Choroid plexus epithelial cell (primary cell): ENCODE results near the gene RMND5A.

Experiments
- DNase-seq: peaks from one replicate; pipeline ENCODE4 v3.0.0-alpha.2; 2010; ENCODE audit warnings: low read depth
- H3K4me3 ChIP-seq: 2 replicates; pipeline ENCODE4 v1.5.1; 2011; ENCODE audit warnings: low read depth, mild to moderate bottlenecking, control low read depth, low read length, moderate library complexity
- TF ChIP-seq, protein P1 (sequence below): conservative IDR thresholded peaks from 2 replicates; pipeline ENCODE4 v1.5.1; 2011; ENCODE audit warnings: low read depth, mild to moderate bottlenecking, control low read depth, inconsistent platforms, low read length, moderate library complexity

RMND5A gene

DNA sequence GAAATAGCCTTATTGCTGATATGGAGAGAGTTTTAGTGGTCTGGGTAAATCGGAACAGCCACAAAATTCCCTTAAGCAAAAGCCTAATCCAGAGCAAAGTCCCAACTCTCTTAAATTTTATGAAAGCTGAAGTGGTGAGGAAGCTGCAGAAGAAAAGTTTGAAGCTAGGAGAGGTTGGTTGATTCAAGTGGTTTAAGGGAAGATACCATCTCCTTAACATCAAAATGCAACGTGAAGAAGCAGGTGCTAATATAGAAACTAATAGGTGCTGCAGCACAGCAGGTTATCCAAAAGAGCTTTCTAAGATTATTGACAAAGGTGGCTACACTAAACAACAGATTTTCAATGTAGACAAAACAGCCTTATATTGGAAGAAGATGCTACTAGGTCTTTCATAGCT is 98.9 kb downstream of the RMND5A start:
- TF ChIP-seq, protein P1, sequence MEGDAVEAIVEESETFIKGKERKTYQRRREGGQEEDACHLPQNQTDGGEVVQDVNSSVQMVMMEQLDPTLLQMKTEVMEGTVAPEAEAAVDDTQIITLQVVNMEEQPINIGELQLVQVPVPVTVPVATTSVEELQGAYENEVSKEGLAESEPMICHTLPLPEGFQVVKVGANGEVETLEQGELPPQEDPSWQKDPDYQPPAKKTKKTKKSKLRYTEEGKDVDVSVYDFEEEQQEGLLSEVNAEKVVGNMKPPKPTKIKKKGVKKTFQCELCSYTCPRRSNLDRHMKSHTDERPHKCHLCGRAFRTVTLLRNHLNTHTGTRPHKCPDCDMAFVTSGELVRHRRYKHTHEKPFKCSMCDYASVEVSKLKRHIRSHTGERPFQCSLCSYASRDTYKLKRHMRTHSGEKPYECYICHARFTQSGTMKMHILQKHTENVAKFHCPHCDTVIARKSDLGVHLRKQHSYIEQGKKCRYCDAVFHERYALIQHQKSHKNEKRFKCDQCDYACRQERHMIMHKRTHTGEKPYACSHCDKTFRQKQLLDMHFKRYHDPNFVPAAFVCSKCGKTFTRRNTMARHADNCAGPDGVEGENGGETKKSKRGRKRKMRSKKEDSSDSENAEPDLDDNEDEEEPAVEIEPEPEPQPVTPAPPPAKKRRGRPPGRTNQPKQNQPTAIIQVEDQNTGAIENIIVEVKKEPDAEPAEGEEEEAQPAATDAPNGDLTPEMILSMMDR: no peak
- H3K4me3 ChIP-seq: no peak overlapping the region
- DNase-seq: no peak

DNA sequence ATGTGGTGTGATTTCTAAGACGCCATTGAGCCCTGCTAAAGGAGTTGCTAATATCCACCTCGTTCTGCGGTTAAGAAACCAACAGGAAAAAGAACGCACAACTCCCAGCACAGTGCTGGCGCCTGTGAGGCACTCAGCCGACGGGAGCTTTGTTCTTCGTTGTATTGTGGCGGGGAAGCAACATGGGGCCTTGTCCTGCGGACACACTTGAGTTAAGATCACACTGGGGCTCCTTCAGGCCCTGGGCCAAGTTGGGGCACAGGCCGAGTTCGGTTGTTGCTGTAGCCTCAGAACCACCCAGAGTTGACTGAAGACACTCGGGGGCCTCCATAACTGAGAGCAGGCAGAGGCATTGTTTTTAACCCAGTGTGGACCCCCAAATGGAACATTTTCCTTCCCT is 101.2 kb downstream of the RMND5A start:
- H3K4me3 ChIP-seq: no peak overlapping the region
- DNase-seq: no peak
- TF ChIP-seq, protein P1: no peak

DNA sequence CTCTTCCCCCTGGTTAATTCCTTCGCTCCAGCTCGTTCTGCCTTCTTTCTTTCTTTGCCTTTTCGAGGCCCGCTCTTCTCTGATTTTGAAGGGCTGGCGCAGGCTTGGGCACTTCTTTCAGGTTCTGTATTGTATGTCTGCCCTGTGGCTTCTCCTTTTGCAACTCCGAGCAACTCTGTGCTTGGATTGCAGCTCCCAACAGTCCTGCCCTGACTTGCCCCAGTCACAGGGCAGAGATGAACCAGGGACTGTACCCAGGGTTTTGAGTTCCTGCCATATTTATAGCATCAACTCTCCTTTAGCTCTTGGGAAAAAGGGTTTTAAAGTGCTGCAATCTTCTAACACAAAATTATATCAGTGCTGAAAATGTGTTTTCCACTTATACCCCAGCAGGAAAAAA is 101.8 kb downstream of the RMND5A start:
- H3K4me3 ChIP-seq: no peak overlapping the region
- no peak for DNase-seq
- TF ChIP-seq, protein P1: no peak

DNA sequence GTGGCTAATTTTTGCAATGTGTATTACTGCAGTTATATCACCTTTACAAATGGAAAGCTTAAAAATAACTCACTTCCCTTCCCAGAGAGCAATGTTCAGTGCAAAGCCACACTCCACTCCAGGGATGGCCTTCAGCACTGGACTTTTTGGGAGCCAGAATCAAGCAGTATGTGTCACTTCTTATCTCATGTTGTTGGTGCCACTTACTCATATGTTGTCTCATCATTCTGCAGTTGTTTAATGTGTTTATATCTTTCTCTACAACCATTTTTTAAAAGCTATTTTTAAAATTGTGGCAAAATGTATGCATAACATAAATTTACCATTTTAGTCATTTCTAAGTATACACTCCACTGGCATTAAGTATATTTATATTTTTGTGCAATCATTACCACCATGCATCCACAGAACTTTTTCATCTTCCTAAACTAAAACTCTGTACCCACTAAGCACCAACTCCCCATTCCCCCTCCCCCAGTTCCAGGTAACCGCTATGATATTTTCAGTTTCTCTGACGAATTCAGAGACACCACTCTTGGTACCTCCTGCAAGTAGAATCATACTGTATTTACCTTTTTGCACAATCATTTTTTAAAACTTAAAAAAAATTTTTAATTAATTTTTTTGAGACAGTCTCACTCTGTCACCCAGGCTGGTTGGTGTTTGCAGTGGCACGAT is 102.7 kb downstream of the RMND5A start:
- TF ChIP-seq, protein P1: no peak
- no peak overlapping the region for H3K4me3 ChIP-seq
- no peak for DNase-seq

DNA sequence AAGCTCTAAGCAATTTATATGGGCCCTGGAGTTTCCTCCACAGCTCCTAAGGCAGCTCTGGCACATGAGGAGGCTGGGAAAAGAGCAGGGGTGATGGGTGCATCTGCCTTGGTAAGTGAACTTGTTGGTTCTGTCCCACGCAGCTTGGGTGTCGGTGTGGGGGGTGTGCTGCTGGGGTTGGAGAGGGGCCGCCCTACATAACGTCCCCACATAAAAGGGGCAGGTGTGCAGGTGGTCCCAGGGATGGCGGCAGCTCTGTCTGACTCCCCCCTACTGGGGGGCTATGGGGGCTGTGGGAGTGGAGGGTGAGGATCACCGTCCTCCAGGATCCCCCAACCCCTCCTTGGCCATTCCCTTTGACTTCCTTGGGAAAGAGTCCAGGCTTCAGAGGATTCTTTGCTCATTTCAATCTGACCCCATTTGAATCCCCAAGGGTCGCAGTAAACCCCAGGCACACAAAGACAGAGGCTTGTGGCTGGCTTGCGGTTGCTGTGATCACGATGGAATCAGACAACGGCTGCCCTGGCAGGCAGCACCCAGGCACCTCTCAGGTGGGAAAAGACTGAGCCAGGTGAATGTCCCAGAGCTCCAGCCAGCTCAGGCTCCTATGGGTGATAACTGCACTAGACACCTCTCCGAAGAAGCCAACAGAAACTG is 105.1 kb downstream of the RMND5A start:
- TF ChIP-seq, protein P1: no peak
- no peak for DNase-seq
- H3K4me3 ChIP-seq: no peak overlapping the region

DNA sequence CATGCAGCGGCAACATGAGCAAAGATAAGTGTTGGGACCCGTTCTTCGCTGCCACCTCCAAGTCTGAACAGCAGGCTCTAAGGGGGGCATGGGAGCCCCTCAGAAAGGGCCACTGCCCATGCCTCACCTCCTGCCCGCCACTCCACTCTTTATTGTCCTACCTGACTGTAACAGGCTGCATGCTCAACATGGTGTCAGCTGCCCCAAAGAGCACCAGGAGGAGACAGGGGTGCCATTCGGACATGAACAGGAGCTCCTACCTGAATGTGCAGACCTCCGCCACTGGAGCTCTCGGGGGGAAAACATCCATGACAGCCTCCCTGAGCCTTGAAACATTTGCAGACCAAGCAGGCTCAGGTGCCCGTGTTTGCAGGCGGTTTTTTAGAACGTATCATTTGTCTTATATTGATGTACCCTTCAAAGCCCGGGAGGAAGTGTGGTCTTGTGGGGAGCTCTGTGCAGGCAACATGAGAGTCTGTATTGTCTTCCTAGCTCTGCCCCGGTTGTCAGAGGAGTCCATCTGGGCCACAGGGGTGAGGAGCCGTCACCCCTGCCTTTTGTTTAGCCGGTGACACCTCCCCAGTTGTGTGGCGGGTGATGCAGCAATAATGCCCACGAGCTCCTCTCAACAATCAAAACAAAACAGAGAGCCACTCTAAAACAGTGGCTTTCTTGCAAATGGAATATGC is 105.7 kb downstream of the RMND5A start:
- TF ChIP-seq, protein P1: no peak
- H3K4me3 ChIP-seq: no peak overlapping the region
- DNase-seq: no peak

DNA sequence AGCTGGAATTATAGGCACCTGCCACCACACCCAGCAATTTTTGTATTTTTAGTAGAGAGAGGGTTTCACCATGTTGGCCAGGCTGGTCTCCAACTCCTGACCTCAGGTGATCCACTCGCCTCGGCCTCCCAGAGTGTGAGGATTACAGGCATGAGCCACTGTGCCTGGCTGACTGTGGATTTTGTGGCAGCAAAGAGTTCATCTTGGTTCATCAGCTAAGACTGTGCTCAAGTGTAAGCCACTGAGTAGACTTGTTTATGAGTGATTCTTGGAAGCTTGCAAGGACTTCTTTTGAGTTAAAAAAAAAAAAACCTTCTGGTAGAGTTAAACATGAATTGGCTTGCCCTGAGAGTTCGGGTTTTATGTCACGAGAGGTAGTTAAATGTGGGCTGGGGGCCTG is 106.9 kb downstream of the RMND5A start:
- no peak for DNase-seq
- TF ChIP-seq, protein P1: no peak
- no peak overlapping the region for H3K4me3 ChIP-seq
